GM18867 (cell line): ENCODE data around the gene ANGPTL4.
"Not testable (repeated sequence)": the region's sequence is repeated elsewhere in the genome, so short reads cannot be mapped to it uniquely, and the experiment has no call there.

Source experiments
- ATAC-seq: cut with Tn5 transposase; IDR thresholded peaks from one replicate; pipeline ENCODE4 v1.9.1; 2021; ENCODE audit warnings: mild to moderate bottlenecking, moderate library complexity; ENCODE audit not compliant: unreplicated experiment

The ANGPTL4 gene

GRCh38 chr19:8363803-8364771 is at the start of gene ANGPTL4:
ANGPTL4 (plus strand) TSS chr19:8364155; CDS start chr19:8364322, 167 bp downstream.
- ATAC-seq: no peak

GRCh38 chr19:8314981-8315640 is 48.8 kb upstream of the ANGPTL4 start:
- ATAC-seq: not testable (repeated sequence)

DNA sequence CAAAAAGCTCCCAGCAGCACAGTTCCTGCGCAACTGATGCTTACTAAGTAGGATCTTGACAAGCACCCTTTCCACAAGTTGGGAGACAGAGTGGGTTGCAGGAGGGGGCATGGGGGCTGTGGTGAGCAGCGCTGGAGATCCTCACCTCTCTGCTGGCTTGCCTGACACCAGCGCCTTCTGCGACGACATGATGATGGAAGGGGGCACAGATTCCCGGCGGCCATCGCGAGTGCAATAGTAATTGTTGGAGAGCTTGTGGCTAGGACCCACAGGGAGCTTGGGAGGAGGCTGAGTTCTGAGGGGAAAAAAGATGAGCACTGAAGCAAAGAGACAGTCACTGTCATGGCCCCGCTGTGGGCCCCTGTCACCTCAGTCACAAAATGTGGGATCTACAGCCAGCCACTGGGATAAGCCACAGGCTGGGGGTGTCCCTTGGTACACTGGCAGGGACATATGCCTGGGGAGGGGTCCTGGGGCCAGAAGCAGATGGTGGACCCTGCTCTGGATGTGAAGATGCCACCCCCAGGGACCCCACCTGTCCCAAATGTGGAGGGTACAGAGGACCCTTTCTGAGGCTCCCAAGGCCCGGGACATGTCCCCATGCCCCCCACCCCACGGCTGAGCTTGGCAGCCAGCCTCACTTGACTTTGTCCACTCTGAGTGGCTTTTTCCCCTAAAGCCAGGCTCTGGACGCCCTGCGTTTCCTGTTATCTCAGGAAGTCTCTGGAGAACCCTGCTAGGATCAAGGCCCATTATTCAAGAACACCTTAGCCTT is 47.4 kb upstream of the ANGPTL4 start:
- ATAC-seq: no peak

DNA sequence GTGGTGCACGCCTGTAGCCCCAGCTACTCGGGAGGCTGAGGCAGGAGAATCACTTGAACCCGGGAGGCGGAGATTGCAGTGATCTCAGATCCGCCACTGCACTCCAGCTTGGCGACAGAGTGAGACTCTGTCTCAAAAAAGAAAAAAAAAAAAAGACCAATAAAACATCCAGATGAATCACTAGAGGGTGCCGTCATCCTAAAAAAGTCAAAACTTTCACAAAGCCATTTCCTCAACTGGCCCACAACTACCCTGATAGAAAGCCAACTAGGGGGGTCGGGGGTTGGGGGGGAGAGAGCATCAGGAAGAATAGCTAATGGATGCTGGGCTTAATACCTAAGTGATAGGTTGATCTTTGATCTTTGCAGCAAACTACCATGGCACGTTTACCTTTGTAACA is 45.1 kb upstream of the ANGPTL4 start:
- ATAC-seq: not testable (repeated sequence)

DNA sequence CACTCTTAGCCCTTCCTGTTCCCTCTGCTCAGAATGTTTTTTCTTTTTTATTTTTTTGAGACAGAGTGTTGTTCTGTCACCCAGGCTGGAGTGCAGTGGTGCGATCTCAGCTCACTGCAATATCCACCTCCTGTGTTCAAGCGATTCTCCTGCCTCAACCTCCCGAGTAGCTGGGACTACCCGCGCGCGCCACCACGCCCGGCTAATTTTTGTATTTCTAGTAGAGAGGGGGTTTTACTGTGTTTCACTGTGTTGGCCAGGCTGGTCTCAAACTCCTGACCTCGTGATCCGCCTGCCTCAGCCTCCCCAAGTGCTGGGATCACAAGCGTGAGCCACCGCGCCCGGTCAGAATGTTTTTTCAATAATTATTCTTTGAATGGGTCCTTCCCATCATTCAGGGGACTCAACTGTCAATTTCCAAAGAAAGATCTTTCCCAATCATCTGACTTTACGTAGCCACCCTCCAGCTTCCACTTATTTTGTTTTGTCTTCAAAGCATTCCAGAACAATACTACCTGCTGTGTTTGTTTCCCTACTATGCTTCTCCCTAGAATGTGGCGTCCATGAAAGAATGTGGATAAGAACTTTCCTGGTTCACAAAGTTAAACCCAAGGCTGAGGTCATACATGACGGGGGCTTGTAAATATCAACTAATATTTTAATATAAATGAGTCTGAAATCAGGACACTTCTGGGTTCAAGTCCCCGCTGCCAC is 44.0 kb upstream of the ANGPTL4 start:
- ATAC-seq: no peak

- ATAC-seq: peak; percentile 9
Measured at GRCh38 chr19:8320564-8321066, 43.3 kb upstream of the ANGPTL4 start.

DNA sequence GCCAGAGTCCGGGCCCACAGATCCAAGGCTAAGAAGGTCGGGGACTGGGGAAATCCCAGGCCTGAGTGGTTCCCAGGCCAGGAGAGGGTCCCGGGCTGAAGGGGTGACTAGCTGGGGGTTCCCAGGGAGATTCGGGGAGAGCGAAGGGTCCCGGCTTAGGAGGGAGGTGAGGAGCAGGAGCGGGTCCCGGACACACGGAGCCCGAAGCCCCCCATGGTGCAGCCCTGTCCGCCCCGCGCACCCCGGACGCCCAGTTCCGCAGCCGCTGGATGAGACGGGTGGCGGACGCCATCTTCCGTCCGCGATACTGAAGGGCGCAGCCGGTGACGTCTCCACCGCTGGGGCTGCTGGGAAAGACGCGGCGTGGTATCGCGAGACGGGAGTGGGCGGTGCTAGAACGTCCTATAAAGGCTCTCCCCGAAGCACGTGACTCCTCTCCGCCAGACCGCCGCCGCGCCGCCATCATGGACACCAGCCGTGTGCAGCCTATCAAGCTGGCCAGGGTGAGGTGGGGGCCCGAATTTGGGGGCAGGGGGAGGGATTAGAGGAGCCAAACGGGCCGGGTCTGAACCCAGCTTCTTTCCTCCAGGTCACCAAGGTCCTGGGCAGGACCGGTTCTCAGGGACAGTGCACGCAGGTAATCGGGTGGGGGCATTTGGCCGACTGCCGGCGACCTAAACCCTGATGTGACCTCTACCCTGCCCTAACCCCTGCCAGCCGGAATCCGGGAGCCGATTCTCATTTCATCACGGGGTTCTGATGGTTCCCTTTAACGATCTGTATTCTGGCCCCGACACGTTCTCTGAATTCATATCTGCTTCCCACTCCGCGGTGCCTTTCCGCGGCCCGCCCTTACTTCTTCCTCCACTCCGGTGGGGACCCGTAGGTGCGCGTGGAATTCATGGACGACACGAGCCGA is 42.6 kb upstream of the ANGPTL4 start, which contains the start of the genes NDUFA7 and RPS28:
NDUFA7 (minus strand) TSS at position 309 of the 919 bp plus-strand sequence; CDS start at position 292, 17 bp downstream.
RPS28 (plus strand) TSS at position 430 of the 919 bp plus-strand sequence; CDS start at position 465, 35 bp downstream.
- peak; percentile 87 for ATAC-seq

- no peak for ATAC-seq
Measured at GRCh38 chr19:8321986-8322637, 41.8 kb upstream of the ANGPTL4 start.

DNA sequence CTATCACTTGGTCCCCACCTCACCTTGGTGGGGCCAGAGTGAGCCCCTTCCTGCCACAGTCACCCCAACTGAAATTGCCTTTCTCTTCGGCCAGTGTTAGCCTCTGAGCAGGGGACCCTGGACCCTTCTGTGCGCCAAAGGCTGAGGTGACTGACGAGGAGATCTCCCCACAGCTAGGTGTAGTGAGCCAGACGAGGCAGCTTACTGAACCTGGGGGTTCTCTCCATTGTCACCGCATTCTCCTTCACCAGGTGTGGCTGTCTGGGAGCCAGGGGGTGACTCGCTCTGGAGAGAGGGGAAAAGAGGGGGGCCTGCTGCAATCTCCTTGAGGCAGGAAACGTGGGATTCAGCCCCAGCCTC is 41.3 kb upstream of the ANGPTL4 start:
- no peak for ATAC-seq

DNA sequence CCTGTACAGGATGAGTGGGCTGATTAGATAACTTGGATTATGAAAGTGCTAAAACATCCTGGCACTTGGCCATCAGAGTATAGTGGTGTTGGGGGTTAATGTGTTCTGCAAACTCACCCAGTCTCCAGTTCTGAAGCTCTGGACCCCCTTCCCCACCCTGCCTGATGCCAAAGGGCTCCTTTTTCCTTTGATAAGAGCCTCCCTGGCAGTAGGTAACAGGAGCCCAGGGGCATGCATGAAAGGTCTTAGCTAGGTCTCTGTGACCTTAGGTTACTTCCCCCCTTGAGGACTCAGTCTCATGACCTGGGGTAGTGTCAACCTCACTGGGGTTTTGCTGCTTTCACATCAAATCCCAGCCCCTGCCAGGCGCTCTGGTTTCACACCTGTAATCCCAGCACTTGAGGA is 40.2 kb upstream of the ANGPTL4 start:
- ATAC-seq: no peak

GRCh38 chr19:8324186-8325050 is 39.5 kb upstream of the ANGPTL4 start:
- no peak for ATAC-seq

DNA sequence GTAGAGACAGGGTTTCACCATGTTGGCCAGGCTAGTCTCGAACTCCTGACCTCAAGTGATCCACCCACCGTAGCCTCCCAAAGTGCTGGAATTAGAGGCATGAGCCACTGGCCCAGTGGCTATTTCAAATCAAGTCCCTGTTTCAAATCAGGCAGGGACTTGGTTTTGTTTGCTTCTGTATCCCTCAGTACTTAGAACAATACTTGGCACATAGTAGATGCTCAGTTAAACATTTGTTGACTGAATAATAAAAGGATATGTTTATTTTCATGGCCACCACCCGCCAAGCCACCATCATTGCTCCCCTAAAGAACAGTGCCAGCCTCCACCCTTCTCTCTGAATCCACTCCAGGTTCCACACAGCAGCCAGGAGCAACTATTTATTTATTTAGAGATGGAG is 38.5 kb upstream of the ANGPTL4 start:
- ATAC-seq: no peak

GRCh38 chr19:8329996-8330395 is 34.0 kb upstream of the ANGPTL4 start:
- no peak for ATAC-seq

- ATAC-seq: no peak
Measured at GRCh38 chr19:8331263-8331845, 32.6 kb upstream of the ANGPTL4 start.

- ATAC-seq: no peak
Measured at GRCh38 chr19:8332976-8333766, 30.8 kb upstream of the ANGPTL4 start.

DNA sequence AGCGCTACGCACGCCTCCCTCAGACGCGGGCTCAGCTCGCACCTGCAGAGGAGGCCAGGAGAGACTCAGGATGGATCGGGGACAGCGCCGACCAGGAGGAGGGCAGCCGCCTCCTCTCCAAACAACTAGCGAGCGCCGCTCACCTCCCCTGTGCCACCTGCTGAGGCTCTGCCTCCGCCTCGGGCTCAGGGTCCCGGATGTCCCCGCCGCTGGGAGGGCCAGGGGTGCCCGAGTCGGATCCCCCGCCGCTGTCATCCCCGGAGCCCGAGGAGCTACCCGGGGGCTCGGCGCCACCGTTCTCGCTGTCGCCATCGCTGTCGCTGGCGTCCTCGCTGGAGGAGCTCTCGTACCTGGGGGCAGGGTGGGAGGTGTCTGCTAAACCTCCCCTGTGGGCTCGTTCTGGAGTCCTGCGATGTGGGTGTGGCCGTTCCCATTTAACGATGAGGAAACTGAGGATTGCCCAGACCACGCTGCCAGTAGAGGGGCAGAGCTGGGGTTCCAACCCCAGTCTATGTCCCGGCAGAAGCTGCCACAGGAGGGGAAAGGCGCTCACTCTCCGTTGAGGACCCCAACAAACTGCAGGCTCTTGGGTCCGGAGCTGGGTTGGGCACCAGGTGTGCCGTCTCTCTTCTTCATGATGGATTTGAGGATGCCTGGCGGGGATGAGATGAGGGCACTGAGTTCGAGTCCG is 30.0 kb upstream of the ANGPTL4 start:
- no peak for ATAC-seq
